Endothelial cell of umbilical vein (primary cell): ENCODE results near the gene ABLIM2. TPM values are rescaled to one million over a fixed set of nuclear protein-coding genes. Genes with fewer than 3 reads are reported as not detected.

ENCODE experiments used
- BruUV-seq: library from RNA; stranded (reverse); fragments of 400-500 nt; replicated peaks from 2 replicates; lab custom pipeline; 2021; lab: Mats Ljungman, UMichigan
- CTCF ChIA-PET: fragments of 300-600, 350-600 bp; sonication (Branson Sonifier 250); formaldehyde crosslinking; loops from one replicate; lab custom pipeline; 2021; ENCODE audit warnings: antibody characterized with exemption, inconsistent platforms; lab: Charles Lee
- POLR2A ChIA-PET: fragments of 300-600, 350-600 bp; sonication (Branson Sonifier 250); formaldehyde crosslinking; loops from one replicate; lab custom pipeline; 2021; ENCODE audit warnings: antibody characterized with exemption, inconsistent platforms; lab: Charles Lee
- DNase-seq: peaks from one replicate; pipeline ENCODE4 v3.0.0-alpha.2; 2011; ENCODE audit warnings: low read depth, low spot score
- FAIRE-seq: peaks from 2 replicates; lab custom pipeline; 2011; peaks lifted over from hg19 to GRCh38; lab: Jason Lieb, UNC
- H2AFZ ChIP-seq: 2 replicates; pipeline ENCODE4 v1.6.0; 2012; ENCODE audit warnings: low read depth, low read length, control low read depth, inconsistent platforms
- H3K27ac ChIP-seq: 2 replicates; pipeline ENCODE4 v1.5.1; 2011; ENCODE audit warnings: low read depth, mild to moderate bottlenecking, control low read depth, low read length, moderate library complexity; ENCODE audit not compliant: insufficient read depth
- H3K27me3 ChIP-seq, 2 experiments: 2 replicates each; pipeline versions ENCODE4 v1.6.0 to v1.6.1; 2011; ENCODE audit warnings: low read length in 2 of 2, mixed read lengths in 1 of 2; ENCODE audit not compliant: control insufficient read depth in 2 of 2, insufficient read depth in 2 of 2
- H3K36me3 ChIP-seq, 2 experiments: 2 replicates in 1 of 2; 3 replicates in 1 of 2; pipeline ENCODE4 v1.5.1; 2011; ENCODE audit warnings: low read length in 2 of 2, mild to moderate bottlenecking in 1 of 2, moderate library complexity in 1 of 2; ENCODE audit not compliant: control insufficient read depth in 2 of 2, insufficient read depth in 2 of 2; ENCODE audit errors: extremely low read depth in 1 of 2
- H3K4me1 ChIP-seq: 3 replicates; pipeline ENCODE4 v1.5.1; 2011; ENCODE audit warnings: mild to moderate bottlenecking, low read length; ENCODE audit not compliant: control insufficient read depth, insufficient read depth; ENCODE audit errors: extremely low read depth
- H3K4me2 ChIP-seq: 2 replicates; pipeline ENCODE4 v1.6.1; 2011; ENCODE audit warnings: low read length, control low read depth, mixed read lengths; ENCODE audit not compliant: insufficient read depth
- H3K4me3 ChIP-seq, 3 experiments: fragments of 200-600 bp in 1 of 3; sonication (generic), shearing (Covaris generic) in 1 of 3; replicated peaks in 1 of 3; 2 replicates each; pipeline ENCODE4 v1.5.1; 2011 to 2016; ENCODE audit warnings: control low read depth in 3 of 3, low read length in 3 of 3, mild to moderate bottlenecking in 2 of 3, inconsistent platforms in 1 of 3, low read depth in 1 of 3, moderate library complexity in 1 of 3; ENCODE audit not compliant: insufficient read depth in 1 of 3
- H3K79me2 ChIP-seq: 2 replicates; pipeline ENCODE4 v1.6.0; 2012; ENCODE audit warnings: low read length, inconsistent platforms; ENCODE audit not compliant: control insufficient read depth, insufficient read depth
- H3K9ac ChIP-seq: replicated peaks from 2 replicates; pipeline ENCODE3; 2011; ENCODE audit warnings: low read length, control low read depth; ENCODE audit not compliant: insufficient read depth; ENCODE audit errors: extremely low read depth
- H3K9me1 ChIP-seq: replicated peaks from 3 replicates; pipeline ENCODE4 v1.6.0; 2011; ENCODE audit warnings: mild to moderate bottlenecking, low read length; ENCODE audit not compliant: control insufficient read depth, insufficient read depth; ENCODE audit errors: extremely low read depth
- H3K9me3 ChIP-seq: replicated peaks from 2 replicates; pipeline ENCODE4 v1.5.1; 2012; ENCODE audit warnings: low read length, inconsistent platforms; ENCODE audit not compliant: control insufficient read depth, insufficient read depth
- H4K20me1 ChIP-seq: replicated peaks from 2 replicates; pipeline ENCODE3; 2011; ENCODE audit warnings: mild to moderate bottlenecking, low read length; ENCODE audit not compliant: control insufficient read depth, insufficient read depth; ENCODE audit errors: extremely low read depth
- EZH2 ChIP-seq: IDR thresholded peaks from 2 replicates; pipeline ENCODE4 v1.6.1; 2012; ENCODE audit warnings: borderline replicate concordance, low read depth, mild to moderate bottlenecking, moderate library complexity, low read length, inconsistent platforms; ENCODE audit not compliant: severe bottlenecking
- FOS ChIP-seq: IDR thresholded peaks from 2 replicates; pipeline ENCODE4 v1.6.1; 2011; ENCODE audit warnings: mild to moderate bottlenecking, low read length, moderate library complexity, borderline replicate concordance; ENCODE audit not compliant: insufficient read depth
- GATA2 ChIP-seq: IDR thresholded peaks from 2 replicates; pipeline ENCODE4 v1.7.0; 2011; ENCODE audit warnings: low read depth, mild to moderate bottlenecking, moderate library complexity, mixed read lengths, low read length; ENCODE audit not compliant: insufficient read length, insufficient read depth
- JUN ChIP-seq: IDR thresholded peaks from 2 replicates; pipeline ENCODE4 v1.6.1; 2011; ENCODE audit warnings: borderline replicate concordance, low read depth; ENCODE audit not compliant: insufficient read length, insufficient read depth
- MYC ChIP-seq: IDR thresholded peaks from one replicate; pipeline ENCODE4 v1.6.1; 2011; ENCODE audit warnings: mild to moderate bottlenecking, low read depth, low read length
- POLR2A ChIP-seq: IDR thresholded peaks from 2 replicates; pipeline ENCODE4 v1.6.1; 2012; ENCODE audit warnings: low read depth, mild to moderate bottlenecking, control low read depth, low read length
- POLR2AphosphoS5 ChIP-seq: IDR thresholded peaks from 2 replicates; pipeline ENCODE4 v1.6.1; 2012; ENCODE audit warnings: low read depth, mild to moderate bottlenecking, control low read depth, low read length, moderate library complexity; ENCODE audit not compliant: insufficient read depth
- dilution Hi-C: fragments of 300-500 bp; cut with MboI; formaldehyde crosslinking; loops from one replicate; pipeline ENCODE4 v1.15.0; 2019; ENCODE audit warnings: low sequenced_read_pairs; ENCODE audit not compliant: extremely low pct_ligation_motif_present
- intact Hi-C: fragments of 100-400 bp; cut with micrococcal nuclease; formaldehyde crosslinking; loops from one replicate; pipeline ENCODE4 v1.10.0; 2022
- polyA plus RNA-seq, 4 experiments: library from polyadenylated mRNA; depleted of rRNA in 3 of 4; stranded (reverse) in 3 of 4; unstranded in 1 of 4; fragments of >200 nt; gene quantifications; 2 replicates each; pipeline versions ENCODE4 v1.2.1 to v1.2.3, GENCODE V29; 2011 to 2012; ENCODE audit warnings: missing spikeins in 1 of 4
- total RNA-seq: library from RNA; stranded (reverse); gene quantifications from 2 replicates; pipeline ENCODE4 v1.2.3, GENCODE V29; 2021
- TF ChIP-seq, protein P1 (sequence below), 2 donors: IDR thresholded peaks; 1 replicate in 1 of 2; 2 replicates in 1 of 2; pipeline ENCODE4 v1.5.1; 2011; ENCODE audit warnings: low read length in 2 of 2, mild to moderate bottlenecking in 2 of 2, moderate library complexity in 2 of 2, control low read depth in 1 of 2, inconsistent platforms in 1 of 2, low read depth in 1 of 2; ENCODE audit not compliant: insufficient read depth in 1 of 2; ENCODE audit errors: extremely low read depth in 1 of 2
- TF ChIP-seq, protein P2 (sequence below): IDR thresholded peaks from 2 replicates; pipeline ENCODE4 v1.6.1; 2011; ENCODE audit not compliant: insufficient read depth, insufficient read length

The ABLIM2 gene
- total and polyA plus RNA-seq, 2 donors (not counting 3 experiments of a cell fraction or from before 2014, with no cell fraction given) = 0.28 to 0.66 TPM

- FAIRE-seq = no peak
- no peak overlapping the region for H3K4me2 ChIP-seq
- DNase-seq = no peak
- no peaks in the 10 kb centered on the region for H3K79me2 ChIP-seq
- H3K4me3 ChIP-seq = no peak overlapping the region
- POLR2A ChIA-PET = no interaction called here
- H3K9me1 ChIP-seq = no peaks in the 10 kb centered on the region
- H3K4me1 ChIP-seq = no peaks in the 10 kb centered on the region
- no peak overlapping the region for H2AFZ ChIP-seq
- no peaks in the 10 kb centered on the region for H3K36me3 ChIP-seq
- CTCF ChIA-PET = interaction anchor here (1.0 to 1.5 kb wide), 3 partner anchors 53 to 191 kb away, joined by 4 to 5 read pairs (median 5); partner anchors contain the start of gene AFAP1
- no peaks in the 10 kb centered on the region for H4K20me1 ChIP-seq
- dilution Hi-C loops (no loop called here), intact Hi-C loops (no loop called here)
- H3K9ac ChIP-seq = no peak overlapping the region
- TF ChIP-seq POLR2AphosphoS5 (no peak), JUN (no peak), POLR2A (no peak), EZH2 (no peak), FOS (no peak), GATA2 (no peak), MYC (no peak)
- TF ChIP-seq, protein P1, sequence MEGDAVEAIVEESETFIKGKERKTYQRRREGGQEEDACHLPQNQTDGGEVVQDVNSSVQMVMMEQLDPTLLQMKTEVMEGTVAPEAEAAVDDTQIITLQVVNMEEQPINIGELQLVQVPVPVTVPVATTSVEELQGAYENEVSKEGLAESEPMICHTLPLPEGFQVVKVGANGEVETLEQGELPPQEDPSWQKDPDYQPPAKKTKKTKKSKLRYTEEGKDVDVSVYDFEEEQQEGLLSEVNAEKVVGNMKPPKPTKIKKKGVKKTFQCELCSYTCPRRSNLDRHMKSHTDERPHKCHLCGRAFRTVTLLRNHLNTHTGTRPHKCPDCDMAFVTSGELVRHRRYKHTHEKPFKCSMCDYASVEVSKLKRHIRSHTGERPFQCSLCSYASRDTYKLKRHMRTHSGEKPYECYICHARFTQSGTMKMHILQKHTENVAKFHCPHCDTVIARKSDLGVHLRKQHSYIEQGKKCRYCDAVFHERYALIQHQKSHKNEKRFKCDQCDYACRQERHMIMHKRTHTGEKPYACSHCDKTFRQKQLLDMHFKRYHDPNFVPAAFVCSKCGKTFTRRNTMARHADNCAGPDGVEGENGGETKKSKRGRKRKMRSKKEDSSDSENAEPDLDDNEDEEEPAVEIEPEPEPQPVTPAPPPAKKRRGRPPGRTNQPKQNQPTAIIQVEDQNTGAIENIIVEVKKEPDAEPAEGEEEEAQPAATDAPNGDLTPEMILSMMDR (IDR thresholded peaks at IDR 0.05; ENCODE audit: extremely low read depth in 1 of 2, insufficient read depth in 1 of 2, low read depth in 1 of 2, low read length in 2 of 2) = no peak
- TF ChIP-seq, protein P2, sequence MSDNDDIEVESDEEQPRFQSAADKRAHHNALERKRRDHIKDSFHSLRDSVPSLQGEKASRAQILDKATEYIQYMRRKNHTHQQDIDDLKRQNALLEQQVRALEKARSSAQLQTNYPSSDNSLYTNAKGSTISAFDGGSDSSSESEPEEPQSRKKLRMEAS = no peak
- H3K27me3 ChIP-seq = no peaks in the 10 kb centered on the region
- H3K27ac ChIP-seq = no peak overlapping the region
- no peaks in the 10 kb centered on the region for H3K9me3 ChIP-seq
- BruUV-seq = no TSS peak
These were observed 165.8 kb downstream of the ABLIM2 start for GRCh38 chr4:7992846-7993245.
